ENCODE data around the gene ANOS1.
A peak's percentile ranks its signal among the peaks of the same experiment; 100 is the strongest.

The ANOS1 gene

DNA sequence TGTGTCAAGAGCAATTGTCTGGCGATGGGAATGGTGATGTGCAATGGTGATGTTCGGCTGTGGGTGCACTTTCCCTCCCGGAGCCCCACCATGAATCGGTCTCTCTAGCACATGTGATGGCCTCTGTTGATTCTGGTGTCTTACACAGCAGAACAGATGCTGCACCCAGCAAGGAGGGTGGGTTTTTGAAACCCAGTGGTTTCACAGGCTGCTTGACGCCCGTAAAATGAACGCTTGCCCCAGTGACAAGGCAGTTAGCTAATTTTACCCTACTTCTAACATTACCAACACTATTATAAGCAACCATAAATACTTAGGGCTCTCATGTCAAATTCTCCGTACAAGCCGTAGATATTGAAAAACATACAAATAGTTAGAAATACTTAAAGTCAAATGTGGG lies 5.9 kb upstream of the ANOS1 start:
- TF ChIP-seq CTCF (IDR thresholded peaks at IDR 0.05; ENCODE audit: low read depth, low read length, missing control alignments), result no peak
- Histone ChIP-seq H3K36me3 (replicated peaks) (no peaks in the 10 kb centered on the region), H3K27me3 (replicated peaks) (no peaks in the 10 kb centered on the region), H3K27ac (no peak overlapping the region), H3K4me3 (ENCODE audit: low read depth, low read length) (no peak overlapping the region)
- in situ Hi-C loops (cut with HindIII; ENCODE audit: low pct_ligation_motif_present, low sequenced_read_pairs), result no loop called here
- DNase-seq, result no peak

DNA sequence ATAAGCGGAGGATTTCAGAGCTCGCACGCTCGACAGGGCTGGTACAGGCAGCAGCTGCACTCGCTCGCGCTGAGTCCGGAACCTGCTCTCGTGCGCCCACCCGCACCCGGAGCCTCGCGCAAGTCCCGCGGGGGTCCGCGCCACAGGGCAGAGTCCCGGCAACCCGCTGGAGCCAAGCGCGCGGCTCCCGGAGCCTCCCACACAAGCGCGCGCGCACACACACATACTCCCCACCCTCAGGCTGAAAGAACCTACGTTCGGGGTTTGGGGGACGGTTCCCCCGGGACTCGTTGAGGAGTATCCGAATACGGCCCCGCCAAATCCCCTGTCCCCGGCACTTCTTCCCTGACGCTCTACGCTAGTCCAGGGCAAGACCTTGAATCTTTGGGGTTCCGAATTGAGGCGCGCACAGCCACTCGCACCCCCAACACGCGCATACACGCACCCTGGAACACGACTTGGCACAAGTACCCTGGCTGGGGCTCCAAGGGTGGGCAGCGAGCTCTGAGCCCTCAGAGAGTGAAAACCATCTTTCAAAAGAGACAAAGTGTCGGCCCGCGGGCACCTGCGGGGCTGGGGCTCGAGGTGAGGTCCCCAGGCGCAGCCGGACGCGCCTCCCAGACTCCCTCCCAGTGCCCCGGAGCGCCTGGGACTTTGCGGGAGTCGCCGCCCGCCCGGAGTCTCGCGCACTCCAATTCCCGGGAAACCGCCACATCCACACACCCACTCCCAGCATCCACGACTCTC lies 952 bp downstream of the ANOS1 start:
- Histone ChIP-seq H3K36me3 (replicated peaks) (no peaks in the 10 kb centered on the region), H3K4me3 (ENCODE audit: low read depth, low read length) (peak overlapping the region; percentile 49), H3K27me3 (replicated peaks) (peaks cover 6% of the 10 kb centered on the region), H3K27ac (no peak overlapping the region)
- TF ChIP-seq CTCF (IDR thresholded peaks at IDR 0.05; ENCODE audit: low read depth, low read length, missing control alignments), result no peak
- DNase-seq, result no peak
- in situ Hi-C loops (cut with HindIII; ENCODE audit: low pct_ligation_motif_present, low sequenced_read_pairs), result no loop called here

DNA sequence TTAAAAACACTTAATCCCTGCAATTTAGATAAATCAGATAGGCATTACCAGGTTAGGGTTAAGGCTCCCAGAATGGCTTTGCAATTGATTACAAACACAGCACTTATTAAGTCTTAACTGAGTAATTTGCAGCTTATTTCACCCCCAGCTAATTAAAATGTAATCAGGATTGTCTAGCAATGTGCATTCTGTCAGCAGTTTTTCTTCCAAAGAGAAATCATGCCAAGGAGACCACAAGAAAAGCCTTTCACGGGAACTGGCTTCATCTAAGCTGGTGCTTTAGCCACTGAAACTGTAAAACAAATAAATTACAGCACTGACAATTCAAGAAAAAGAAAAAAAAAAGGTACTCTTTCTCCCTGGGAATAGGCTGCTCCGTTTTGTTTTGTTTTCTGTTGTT lies 2.1 kb downstream of the ANOS1 start:
- H3K36me3 ChIP-seq (replicated peaks), result no peaks in the 10 kb centered on the region
- H3K27me3 ChIP-seq (replicated peaks), result peaks cover 6% of the 10 kb centered on the region
- no peak for TF ChIP-seq CTCF (IDR thresholded peaks at IDR 0.05; ENCODE audit: low read depth, low read length, missing control alignments)
- no peak overlapping the region for H3K27ac ChIP-seq
- no peak for DNase-seq
- no peak overlapping the region for H3K4me3 ChIP-seq (ENCODE audit: low read depth, low read length)
- in situ Hi-C loops (cut with HindIII; ENCODE audit: low pct_ligation_motif_present, low sequenced_read_pairs), result no loop called here

GRCh38 chrX:8728932-8729535 lies 2.9 kb downstream of the ANOS1 start:
- DNase-seq, result no peak
- in situ Hi-C loops (cut with HindIII; ENCODE audit: low pct_ligation_motif_present, low sequenced_read_pairs), result no loop called here
- no peaks in the 10 kb centered on the region for H3K36me3 ChIP-seq (replicated peaks)
- no peak for TF ChIP-seq CTCF (IDR thresholded peaks at IDR 0.05; ENCODE audit: low read depth, low read length, missing control alignments)
- no peak overlapping the region for H3K27ac ChIP-seq
- H3K27me3 ChIP-seq (replicated peaks), result peaks cover 6% of the 10 kb centered on the region
- no peak overlapping the region for H3K4me3 ChIP-seq (ENCODE audit: low read depth, low read length)

- no peak for TF ChIP-seq CTCF (IDR thresholded peaks at IDR 0.05; ENCODE audit: low read depth, low read length, missing control alignments)
- Histone ChIP-seq H3K27me3 (replicated peaks) (peaks cover 2% of the 10 kb centered on the region), H3K36me3 (replicated peaks) (no peaks in the 10 kb centered on the region), H3K27ac (no peak overlapping the region), H3K4me3 (ENCODE audit: low read depth, low read length) (no peak overlapping the region)
- in situ Hi-C loops (cut with HindIII; ENCODE audit: low pct_ligation_motif_present, low sequenced_read_pairs), result no loop called here
- DNase-seq, result no peak
Observed at GRCh38 chrX:8726031-8726652, 5.8 kb downstream of the ANOS1 start.
